WTC11 (cell line): ENCODE data around the gene TLK1.

ENCODE experiments used
- ARID4B ChIP-seq: sonication (generic); formaldehyde crosslinking; IDR thresholded peaks from 2 replicates; pipeline ENCODE4 v1.8.0; 2023; ENCODE audit warnings: missing genetic modification reagents, mild to moderate bottlenecking, borderline replicate concordance
- ATF1 ChIP-seq: sonication (generic); formaldehyde crosslinking; IDR thresholded peaks from 2 replicates; pipeline ENCODE4 v1.8.1; 2023; ENCODE audit warnings: mild to moderate bottlenecking, moderate library complexity, missing genetic modification reagents
- CREB1 ChIP-seq: sonication (generic); formaldehyde crosslinking; IDR thresholded peaks from 2 replicates; pipeline ENCODE4 v1.8.0; 2023; ENCODE audit warnings: mild to moderate bottlenecking, missing genetic modification reagents
- CTCF ChIP-seq: fragments of 200-600 bp; IDR thresholded peaks from 2 replicates; pipeline ENCODE4 v1.8.0; 2022; ENCODE audit warnings: antibody characterized with exemption
- PRRX2 ChIP-seq: fragments of 250-450 bp; sonication (Bioruptor Pico); IDR thresholded peaks from 2 replicates; pipeline ENCODE4 v1.8.0; 2021; ENCODE audit warnings: mild to moderate bottlenecking
- SMAD4 ChIP-seq: sonication (generic); formaldehyde crosslinking; IDR thresholded peaks from 2 replicates; pipeline ENCODE4 v1.8.0; 2022; ENCODE audit warnings: mild to moderate bottlenecking, missing genetic modification reagents
- TEAD4 ChIP-seq: sonication (generic); formaldehyde crosslinking; IDR thresholded peaks from 2 replicates; pipeline ENCODE4 v1.8.0; 2022; ENCODE audit warnings: mild to moderate bottlenecking, missing genetic modification reagents
- USF2 ChIP-seq: sonication (generic); formaldehyde crosslinking; IDR thresholded peaks from 2 replicates; pipeline ENCODE4 v1.8.1; 2023; ENCODE audit warnings: mild to moderate bottlenecking, missing genetic modification reagents, moderate library complexity
- ZNF121 ChIP-seq: sonication (generic); formaldehyde crosslinking; IDR thresholded peaks from 2 replicates; pipeline ENCODE4 v1.8.0; 2023; ENCODE audit warnings: missing genetic modification reagents
- TF ChIP-seq, protein P1 (sequence below): sonication (generic); formaldehyde crosslinking; IDR thresholded peaks from 2 replicates; pipeline ENCODE4 v1.8.1; 2022; ENCODE audit warnings: low read depth, mild to moderate bottlenecking, moderate library complexity, missing genetic modification reagents, borderline replicate concordance
- TF ChIP-seq, protein P2 (sequence below): sonication (generic); formaldehyde crosslinking; IDR thresholded peaks from 2 replicates; pipeline ENCODE4 v1.8.0; 2023; ENCODE audit warnings: missing genetic modification reagents

DNA sequence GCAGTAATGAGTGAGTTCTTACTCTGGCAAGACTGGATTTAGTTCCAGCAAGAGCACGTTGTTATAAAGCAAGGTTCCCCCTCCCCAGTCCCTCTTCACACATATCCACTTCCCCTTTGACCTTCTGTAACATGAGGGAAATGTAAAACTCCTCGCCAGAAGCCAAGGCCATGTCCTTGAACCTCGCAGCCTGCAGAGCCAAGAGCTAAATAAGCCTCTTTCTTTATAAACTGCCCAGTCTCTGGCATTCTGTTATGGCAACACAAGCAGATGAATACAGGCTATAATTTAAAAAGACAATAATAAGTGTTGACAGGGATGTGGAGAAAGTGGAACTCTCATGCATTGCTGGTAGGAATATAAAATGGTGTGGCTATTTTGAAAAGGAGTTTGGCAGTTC, 60.3 kb downstream of the TLK1 start:
- TF ChIP-seq ATF1 (no peak), SMAD4 (CRISPR knock-in tag) (no peak), ARID4B (no peak), CTCF (no peak), PRRX2 (CRISPR knock-in tag) (no peak), USF2 (CRISPR knock-in tag) (no peak), CREB1 (CRISPR knock-in tag) (no peak), TEAD4 (CRISPR knock-in tag) (no peak), ZNF121 (CRISPR knock-in tag) (no peak)
- TF ChIP-seq, protein P1, sequence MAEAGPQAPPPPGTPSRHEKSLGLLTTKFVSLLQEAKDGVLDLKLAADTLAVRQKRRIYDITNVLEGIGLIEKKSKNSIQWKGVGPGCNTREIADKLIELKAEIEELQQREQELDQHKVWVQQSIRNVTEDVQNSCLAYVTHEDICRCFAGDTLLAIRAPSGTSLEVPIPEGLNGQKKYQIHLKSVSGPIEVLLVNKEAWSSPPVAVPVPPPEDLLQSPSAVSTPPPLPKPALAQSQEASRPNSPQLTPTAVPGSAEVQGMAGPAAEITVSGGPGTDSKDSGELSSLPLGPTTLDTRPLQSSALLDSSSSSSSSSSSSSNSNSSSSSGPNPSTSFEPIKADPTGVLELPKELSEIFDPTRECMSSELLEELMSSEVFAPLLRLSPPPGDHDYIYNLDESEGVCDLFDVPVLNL (CRISPR knock-in tag), result no peak
- TF ChIP-seq, protein P2, sequence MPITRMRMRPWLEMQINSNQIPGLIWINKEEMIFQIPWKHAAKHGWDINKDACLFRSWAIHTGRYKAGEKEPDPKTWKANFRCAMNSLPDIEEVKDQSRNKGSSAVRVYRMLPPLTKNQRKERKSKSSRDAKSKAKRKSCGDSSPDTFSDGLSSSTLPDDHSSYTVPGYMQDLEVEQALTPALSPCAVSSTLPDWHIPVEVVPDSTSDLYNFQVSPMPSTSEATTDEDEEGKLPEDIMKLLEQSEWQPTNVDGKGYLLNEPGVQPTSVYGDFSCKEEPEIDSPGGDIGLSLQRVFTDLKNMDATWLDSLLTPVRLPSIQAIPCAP (CRISPR knock-in tag), result no peak
